HCT116 (cell line): Measurements from ENCODE around the gene ANXA4. TPM values are rescaled to one million over a fixed set of nuclear protein-coding genes. Genes with fewer than 3 reads are reported as not detected.

Source experiments
- ATAC-seq: fragments of 200-7000 bp; cut with Tn5 transposase; 2 replicates; pipeline ENCODE4 v1.9.1; 2020; ENCODE audit warnings: mild to moderate bottlenecking, moderate library complexity
- BruUV-seq: library from RNA; stranded (reverse); fragments of 400-500 nt; replicated peaks from 2 replicates; lab custom pipeline; 2021; lab: Mats Ljungman, UMichigan
- CTCF ChIA-PET: fragments of 300-600 bp; sonication (Branson Sonifier 250); formaldehyde crosslinking; loops from one replicate; lab custom pipeline; 2021; ENCODE audit warnings: antibody characterized with exemption; lab: Charles Lee
- POLR2A ChIA-PET: fragments of 300-600, 350-600 bp; sonication (Branson Sonifier 250); formaldehyde crosslinking; loops from one replicate; lab custom pipeline; 2021; ENCODE audit warnings: antibody characterized with exemption; lab: Charles Lee
- RAD21 ChIA-PET, 2 experiments: fragments of 300-600 bp; sonication (Branson Sonifier 250); formaldehyde crosslinking; loops; one replicate each; lab custom pipeline; 2023; ENCODE audit warnings: low total read pairs in 2 of 2; ENCODE audit not compliant: uncharacterized antibody in 2 of 2, unreplicated experiment in 2 of 2, low non-redundant PET in 1 of 2; lab: Charles Lee
- DNase-seq: peaks from one replicate; pipeline ENCODE4 v3.0.0-alpha.2; 2010; ENCODE audit warnings: low read depth, low spot score
- H2AFZ ChIP-seq: fragments of 200-600 bp; shearing (Covaris generic), sonication (generic); 2 replicates; pipeline ENCODE4 v1.6.1; 2017; ENCODE audit warnings: low read depth, mixed run types, mixed read lengths, antibody characterized with exemption, low read length; ENCODE audit not compliant: poor library complexity, severe bottlenecking
- H3K27ac ChIP-seq: 2 replicates; pipeline ENCODE4 v1.5.1; 2012; ENCODE audit warnings: low read depth, low read length
- H3K27me3 ChIP-seq: fragments of 200-600 bp; sonication (generic); 2 replicates; pipeline ENCODE4 v1.6.1; 2016; ENCODE audit warnings: mixed run types, low read length, mixed read lengths; ENCODE audit not compliant: insufficient read depth
- H3K36me3 ChIP-seq, 2 experiments: fragments of 200-500 bp in 1 of 2; fragments of 200-600 bp in 1 of 2; sonication (Bioruptor generic) in 1 of 2; sonication (generic) in 1 of 2; 2 replicates each; pipeline versions ENCODE4 v1.5.1 to v1.6.1; 2014 to 2016; ENCODE audit warnings: low read length in 2 of 2, inconsistent platforms in 1 of 2, mixed read lengths in 1 of 2, mixed run types in 1 of 2; ENCODE audit not compliant: insufficient read depth in 2 of 2, control insufficient read depth in 1 of 2
- H3K4me1 ChIP-seq, 2 experiments: fragments of 200-600 bp in 1 of 2; sonication (generic) in 1 of 2; 2 replicates each; pipeline versions ENCODE4 v1.5.1 to v1.6.1; 2012 to 2017; ENCODE audit warnings: low read length in 2 of 2, inconsistent platforms in 1 of 2, mild to moderate bottlenecking in 1 of 2, mixed read lengths in 1 of 2, mixed run types in 1 of 2, moderate library complexity in 1 of 2; ENCODE audit not compliant: insufficient read depth in 2 of 2, control insufficient read depth in 1 of 2
- H3K4me2 ChIP-seq: fragments of 200-600 bp; sonication (generic); 2 replicates; pipeline ENCODE4 v1.6.1; 2017; ENCODE audit warnings: mixed run types, low read length, mixed read lengths
- H3K4me3 ChIP-seq, 2 experiments: fragments of 200-600 bp in 1 of 2; sonication (generic) in 1 of 2; replicated peaks in 1 of 2; 2 replicates each; pipeline ENCODE4 v1.5.1; 2011 to 2016; ENCODE audit warnings: low read length in 2 of 2, control low read depth in 1 of 2, low read depth in 1 of 2, mild to moderate bottlenecking in 1 of 2, mixed read lengths in 1 of 2, mixed run types in 1 of 2
- H3K79me2 ChIP-seq: fragments of 200-600 bp; sonication (generic); 2 replicates; pipeline ENCODE4 v1.6.1; 2017; ENCODE audit warnings: mild to moderate bottlenecking, mixed run types, low read length, moderate library complexity, mixed read lengths; ENCODE audit not compliant: insufficient read depth
- H3K9ac ChIP-seq: fragments of 200-600 bp; sonication (generic); 2 replicates; pipeline ENCODE4 v1.6.1; 2016; ENCODE audit warnings: low read length, mixed read lengths
- H3K9me2 ChIP-seq: fragments of 200-600 bp; sonication (generic), shearing (Covaris generic); 2 replicates; pipeline ENCODE4 v1.6.1; 2017; ENCODE audit warnings: mixed run types, mild to moderate bottlenecking, moderate library complexity; ENCODE audit not compliant: insufficient read depth
- H3K9me3 ChIP-seq, 2 experiments: fragments of 200-500 bp in 1 of 2; fragments of 200-600 bp in 1 of 2; sonication (Bioruptor generic) in 1 of 2; sonication (generic) in 1 of 2; 2 replicates each; pipeline ENCODE4 v1.6.1; 2014 to 2017; ENCODE audit warnings: low read length in 2 of 2, mixed read lengths in 2 of 2, inconsistent platforms in 1 of 2, low read depth in 1 of 2, mild to moderate bottlenecking in 1 of 2, mixed run types in 1 of 2, moderate library complexity in 1 of 2; ENCODE audit not compliant: control insufficient read depth in 1 of 2, insufficient read depth in 1 of 2
- H4K20me1 ChIP-seq: fragments of 200-600 bp; sonication (generic), shearing (Covaris generic); 2 replicates; pipeline ENCODE4 v1.6.1; 2017; ENCODE audit warnings: mixed run types, mild to moderate bottlenecking, moderate library complexity; ENCODE audit not compliant: insufficient read depth
- CBX3 ChIP-seq: IDR thresholded peaks from 2 replicates; pipeline ENCODE4 v1.6.1; 2012; ENCODE audit warnings: low read depth
- CEBPB ChIP-seq: IDR thresholded peaks from 2 replicates; pipeline ENCODE4 v1.6.1; 2012; ENCODE audit warnings: low read depth
- EGR1 ChIP-seq: IDR thresholded peaks from 2 replicates; pipeline ENCODE4 v1.6.1; 2012; ENCODE audit warnings: low read depth
- ELF1 ChIP-seq: IDR thresholded peaks from 2 replicates; pipeline ENCODE4 v1.6.1; 2012; ENCODE audit warnings: low read depth, borderline replicate concordance
- FOSL1 ChIP-seq: IDR thresholded peaks from 2 replicates; pipeline ENCODE4 v1.6.1; 2012; ENCODE audit warnings: low read depth
- JUND ChIP-seq: IDR thresholded peaks from 2 replicates; pipeline ENCODE4 v1.6.1; 2012
- POLR2AphosphoS5 ChIP-seq: IDR thresholded peaks from 2 replicates; pipeline ENCODE4 v1.6.1; 2011; ENCODE audit warnings: mild to moderate bottlenecking, low read depth, low read length, moderate library complexity
- RAD21 ChIP-seq: IDR thresholded peaks from 2 replicates; pipeline ENCODE4 v1.6.1; 2012; ENCODE audit warnings: low read depth, mild to moderate bottlenecking
- SIN3A ChIP-seq: IDR thresholded peaks from 2 replicates; pipeline ENCODE4 v1.6.1; 2012; ENCODE audit warnings: low read depth
- SP1 ChIP-seq: IDR thresholded peaks from 2 replicates; pipeline ENCODE4 v1.6.1; 2012; ENCODE audit warnings: low read depth
- SRF ChIP-seq: IDR thresholded peaks from 2 replicates; pipeline ENCODE4 v1.6.1; 2012; ENCODE audit warnings: low read depth
- TCF7L2 ChIP-seq: IDR thresholded peaks from 2 replicates; pipeline ENCODE4 v1.7.0; 2011; ENCODE audit warnings: borderline replicate concordance, inconsistent platforms; ENCODE audit not compliant: insufficient read depth, insufficient read length; ENCODE audit errors: extremely low read depth
- YY1 ChIP-seq: IDR thresholded peaks from 2 replicates; pipeline ENCODE4 v1.6.1; 2011; ENCODE audit warnings: low read length, low read depth, moderate library complexity, mild to moderate bottlenecking; ENCODE audit not compliant: insufficient replicate concordance; ENCODE audit errors: extremely low read depth
- intact Hi-C: fragments of 100-400 bp; cut with micrococcal nuclease; formaldehyde crosslinking; loops from 2 replicates; pipeline ENCODE4 v1.10.0; 2022
- total RNA-seq: library from RNA; stranded (reverse); gene quantifications from one replicate; pipeline ENCODE4 v1.2.1, GENCODE V29; 2021; ENCODE audit not compliant: unreplicated experiment
- TF ChIP-seq, protein P1 (sequence below): IDR thresholded peaks from 2 replicates; pipeline ENCODE4 v1.6.1; 2012
- TF ChIP-seq, protein P2 (sequence below): IDR thresholded peaks from 2 replicates; pipeline ENCODE4 v1.6.1; 2012
- TF ChIP-seq, protein P3 (sequence below): IDR thresholded peaks from 2 replicates; pipeline ENCODE4 v1.6.1; 2011; ENCODE audit warnings: mild to moderate bottlenecking, low read length, moderate library complexity; ENCODE audit not compliant: insufficient replicate concordance; ENCODE audit errors: extremely low read depth

ANXA4 gene
- total RNA-seq, 1 experiment from 2014 or later, result 64.6 TPM

DNA sequence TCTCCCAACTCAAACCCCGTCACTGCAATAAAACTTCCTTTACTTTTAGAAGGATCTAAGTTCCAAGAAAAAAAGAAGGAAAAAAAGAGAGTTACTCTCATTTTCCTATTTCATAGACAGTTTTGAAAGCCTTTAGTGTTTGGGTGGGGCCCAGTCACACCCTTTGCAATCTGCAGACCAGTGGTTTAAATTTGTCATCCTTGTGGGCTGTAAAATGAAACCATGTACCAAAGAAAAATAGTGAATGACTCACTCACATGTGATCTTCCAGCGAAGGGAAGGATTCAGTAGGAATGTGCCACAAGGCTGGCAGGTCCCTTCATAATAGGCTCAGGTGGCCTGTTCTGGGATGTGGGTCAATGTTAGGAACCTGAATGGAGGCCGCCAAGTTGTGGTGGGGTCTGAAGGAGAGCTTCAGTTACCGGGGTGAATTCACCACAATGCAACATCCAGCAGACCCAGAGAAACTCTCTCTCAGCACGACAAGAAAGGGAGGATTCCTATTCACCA is 28.3 kb downstream of the ANXA4 start:
- H3K9ac ChIP-seq, result peak overlapping the region; percentile 44
- peak; percentile 87 for DNase-seq
- no peaks in the 10 kb centered on the region for H3K9me2 ChIP-seq
- ChIA-PET CTCF (no interaction called here), POLR2A (interaction anchor here (0.7 to 1.2 kb wide), 2 partner anchors 9 to 56 kb away, joined by 3 to 5 read pairs; no protein-coding TSS in a partner anchor), RAD21 (interaction anchor here in 1 of 2 experiments (1.7 kb wide), 1 partner anchor 46 kb away, joined by 3 read pairs; no protein-coding TSS in a partner anchor)
- peak; percentile 27 for TF ChIP-seq TCF7L2
- TF ChIP-seq CBX3, result peak; percentile 91
- TF ChIP-seq, protein P1, sequence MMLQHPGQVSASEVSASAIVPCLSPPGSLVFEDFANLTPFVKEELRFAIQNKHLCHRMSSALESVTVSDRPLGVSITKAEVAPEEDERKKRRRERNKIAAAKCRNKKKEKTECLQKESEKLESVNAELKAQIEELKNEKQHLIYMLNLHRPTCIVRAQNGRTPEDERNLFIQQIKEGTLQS, result no peak
- no peak for TF ChIP-seq ELF1
- peak; percentile 97 for TF ChIP-seq JUND
- peak; percentile 8 for TF ChIP-seq YY1
- TF ChIP-seq, protein P2, sequence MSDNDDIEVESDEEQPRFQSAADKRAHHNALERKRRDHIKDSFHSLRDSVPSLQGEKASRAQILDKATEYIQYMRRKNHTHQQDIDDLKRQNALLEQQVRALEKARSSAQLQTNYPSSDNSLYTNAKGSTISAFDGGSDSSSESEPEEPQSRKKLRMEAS, result peak; percentile 88
- TF ChIP-seq RAD21, result no peak; the same call in 1 of the 2 replicates
- TF ChIP-seq FOSL1, result peak; percentile 97
- peak; percentile 58 for TF ChIP-seq SRF
- TF ChIP-seq SP1, result peak; percentile 91
- TF ChIP-seq SIN3A, result peak; percentile 77
- TF ChIP-seq EGR1, result peak; percentile 33; the same call in 1 of the 2 replicates
- TF ChIP-seq POLR2AphosphoS5, result peak; percentile 59; the same call in 1 of the 2 replicates
- peak; percentile 86 for TF ChIP-seq CEBPB
- TF ChIP-seq, protein P3, sequence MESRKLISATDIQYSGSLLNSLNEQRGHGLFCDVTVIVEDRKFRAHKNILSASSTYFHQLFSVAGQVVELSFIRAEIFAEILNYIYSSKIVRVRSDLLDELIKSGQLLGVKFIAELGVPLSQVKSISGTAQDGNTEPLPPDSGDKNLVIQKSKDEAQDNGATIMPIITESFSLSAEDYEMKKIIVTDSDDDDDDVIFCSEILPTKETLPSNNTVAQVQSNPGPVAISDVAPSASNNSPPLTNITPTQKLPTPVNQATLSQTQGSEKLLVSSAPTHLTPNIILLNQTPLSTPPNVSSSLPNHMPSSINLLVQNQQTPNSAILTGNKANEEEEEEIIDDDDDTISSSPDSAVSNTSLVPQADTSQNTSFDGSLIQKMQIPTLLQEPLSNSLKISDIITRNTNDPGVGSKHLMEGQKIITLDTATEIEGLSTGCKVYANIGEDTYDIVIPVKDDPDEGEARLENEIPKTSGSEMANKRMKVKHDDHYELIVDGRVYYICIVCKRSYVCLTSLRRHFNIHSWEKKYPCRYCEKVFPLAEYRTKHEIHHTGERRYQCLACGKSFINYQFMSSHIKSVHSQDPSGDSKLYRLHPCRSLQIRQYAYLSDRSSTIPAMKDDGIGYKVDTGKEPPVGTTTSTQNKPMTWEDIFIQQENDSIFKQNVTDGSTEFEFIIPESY, result no peak
- peak overlapping the region in 1 of 2 experiments; percentile 33; a peak in 3 of 4 replicates for H3K4me3 ChIP-seq
- intact Hi-C loops, result no loop called here
- BruUV-seq, result no TSS peak
- no peaks in the 10 kb centered on the region for H3K9me3 ChIP-seq
- H4K20me1 ChIP-seq, result no peaks in the 10 kb centered on the region
- H3K27ac ChIP-seq, result peak overlapping the region; percentile 67
- no peaks in the 10 kb centered on the region for H3K27me3 ChIP-seq
- H3K4me2 ChIP-seq, result peak overlapping the region; percentile 69
- H2AFZ ChIP-seq, result no peak overlapping the region
- H3K4me1 ChIP-seq, result peaks cover 57 to 81% of the 10 kb centered on the region in 2 experiments
- no peaks in the 10 kb centered on the region for H3K36me3 ChIP-seq
- peak; percentile 92 for ATAC-seq
- peaks cover 28% of the 10 kb centered on the region for H3K79me2 ChIP-seq
